GM19452 (cell line): ENCODE measurements around the gene INTS13.
A peak's percentile ranks its signal among the peaks of the same experiment; 100 is the strongest.
"Not testable (repeated sequence)": the region's sequence is repeated elsewhere in the genome, so short reads cannot be mapped to it uniquely, and the experiment has no call there.

ENCODE experiments used
- ATAC-seq: cut with Tn5 transposase; IDR thresholded peaks from one replicate; pipeline ENCODE4 v1.9.1; 2021; ENCODE audit not compliant: unreplicated experiment

The INTS13 gene

DNA sequence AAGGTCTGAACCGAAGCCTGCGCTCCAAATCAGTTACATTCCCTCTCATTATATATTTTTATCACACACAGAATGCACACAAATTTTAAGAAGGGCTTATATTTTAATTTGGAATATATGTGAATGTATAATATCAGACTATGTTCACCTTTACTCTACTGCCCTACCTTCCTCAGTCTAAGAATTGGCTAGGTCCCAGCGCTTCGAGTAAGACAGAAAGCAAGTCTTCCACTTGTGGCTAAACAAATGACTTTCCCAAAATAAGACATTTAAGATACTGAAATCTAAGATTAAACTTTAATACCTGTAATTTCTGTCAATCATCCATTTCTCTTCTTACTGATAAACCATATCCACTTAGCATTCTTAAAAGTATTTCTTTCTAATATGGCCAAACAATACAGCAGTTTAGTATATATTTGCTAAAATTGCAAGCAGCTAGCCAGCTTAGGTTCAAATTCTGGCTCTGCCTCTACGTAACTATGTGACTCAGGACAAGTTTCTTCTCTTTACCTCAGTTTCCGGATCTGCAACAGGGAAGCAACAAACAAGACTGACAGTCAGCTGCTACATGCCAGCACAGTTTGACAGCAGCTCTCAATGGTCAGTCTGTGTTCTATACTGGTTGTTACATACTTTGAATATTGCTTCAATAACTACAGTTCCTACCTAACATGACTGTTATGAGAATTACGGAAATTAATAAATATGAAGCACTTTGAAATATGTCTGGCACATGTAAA is 2.0 kb downstream of the INTS13 start:
- no peak for ATAC-seq

DNA sequence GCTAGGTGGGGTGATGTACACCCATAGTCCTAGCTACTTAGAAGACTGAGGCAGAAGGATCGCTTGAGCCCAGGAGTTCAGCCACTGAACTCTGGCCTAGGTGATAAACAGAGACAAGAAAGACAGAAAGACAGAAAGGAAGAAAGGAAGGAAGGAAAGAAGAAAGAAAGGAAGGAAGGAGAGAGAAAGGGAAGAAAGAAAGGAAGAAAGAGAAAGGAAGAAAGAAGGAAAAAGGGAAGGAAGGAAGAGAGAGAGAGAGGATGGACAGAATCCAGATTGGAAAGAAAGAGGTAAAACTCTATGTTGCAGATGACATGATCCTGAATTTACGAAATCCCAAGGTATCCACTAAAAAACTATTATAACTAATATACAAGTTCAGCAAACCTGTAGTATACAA is 8.2 kb downstream of the INTS13 start:
- ATAC-seq, result no peak

- ATAC-seq, result no peak
Measured at GRCh38 chr12:26928661-26929060, 9.1 kb downstream of the INTS13 start.

DNA sequence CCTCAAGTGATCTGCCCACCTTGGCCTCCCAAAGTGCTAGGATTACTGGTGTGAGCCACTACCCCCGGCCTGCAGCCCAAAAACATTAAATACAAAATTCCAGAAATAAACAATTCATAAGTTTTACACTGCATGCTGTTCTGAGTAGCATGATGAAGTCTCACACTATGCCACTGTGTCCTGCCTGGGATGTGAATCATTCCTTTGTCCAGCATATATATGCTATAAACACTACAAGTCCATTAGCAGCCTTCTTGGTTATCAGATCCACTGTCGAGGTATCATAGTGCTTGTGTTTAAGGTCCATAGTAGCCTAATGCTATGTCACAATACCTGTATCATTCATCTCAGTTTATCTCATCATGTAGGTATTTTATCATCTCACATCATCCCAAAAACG is 15.9 kb downstream of the INTS13 start:
- no peak for ATAC-seq

DNA sequence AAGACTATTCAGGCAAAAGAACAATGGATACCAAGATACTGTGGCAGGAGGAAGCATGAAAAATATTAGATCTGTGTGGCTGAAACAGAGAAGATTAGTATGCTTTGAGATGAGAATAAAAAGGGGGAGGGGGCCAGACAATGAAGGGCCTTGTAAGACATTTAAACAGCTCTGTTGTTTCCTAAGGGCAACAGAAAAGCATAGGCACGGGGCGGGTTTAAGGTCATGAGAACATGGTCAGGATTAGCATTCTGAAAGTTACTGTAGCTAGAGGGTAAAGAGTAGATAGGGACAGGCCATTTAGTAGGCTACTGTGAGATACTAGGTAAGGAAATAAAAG is 18.6 kb downstream of the INTS13 start:
- no peak for ATAC-seq

GRCh38 chr12:26918321-26919215 is 19.2 kb downstream of the INTS13 start:
- no peak for ATAC-seq

GRCh38 chr12:26906704-26907103 is 31.1 kb downstream of the INTS13 start:
- ATAC-seq, result no peak

DNA sequence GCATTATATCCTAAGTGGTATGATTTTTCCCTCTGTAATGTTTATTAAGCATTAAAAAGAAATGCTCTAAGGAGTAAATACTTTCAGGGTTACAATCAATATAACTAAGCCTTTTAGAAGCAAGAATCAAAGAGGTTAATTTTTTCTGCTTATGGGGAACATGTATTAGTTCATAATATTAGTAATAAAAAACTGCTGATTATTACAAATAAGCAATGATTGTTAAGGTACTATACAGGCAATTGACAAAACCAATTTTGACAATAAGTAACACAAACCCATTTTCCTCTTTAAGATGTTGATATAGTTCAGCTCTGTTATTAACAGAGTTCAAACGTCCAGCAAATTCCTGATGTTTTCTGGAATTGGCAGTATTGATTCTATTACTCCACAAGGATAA is 31.8 kb downstream of the INTS13 start:
- no peak for ATAC-seq

DNA sequence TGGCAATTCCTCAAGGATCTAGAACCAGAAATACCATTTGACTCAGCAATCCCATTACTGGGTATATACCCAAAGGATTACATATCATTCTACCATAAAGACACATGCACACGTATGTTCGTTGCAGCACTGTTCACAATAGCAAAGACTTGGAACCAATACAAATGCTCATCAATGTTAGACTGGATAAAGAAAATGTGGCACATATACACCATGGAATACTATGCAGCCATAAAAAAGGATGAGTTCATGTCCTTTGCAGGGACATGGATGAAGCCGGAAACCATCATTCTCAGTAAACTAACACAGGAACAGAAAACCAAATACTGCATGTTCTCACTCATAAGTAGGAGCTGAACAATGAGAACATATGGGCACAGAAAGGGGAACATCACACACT is 34.4 kb downstream of the INTS13 start:
- not testable (repeated sequence) for ATAC-seq

- no peak for ATAC-seq
Measured at GRCh38 chr12:26896913-26897312, 40.9 kb downstream of the INTS13 start.

GRCh38 chr12:26895672-26896071 is 42.1 kb downstream of the INTS13 start:
- ATAC-seq, result no peak

DNA sequence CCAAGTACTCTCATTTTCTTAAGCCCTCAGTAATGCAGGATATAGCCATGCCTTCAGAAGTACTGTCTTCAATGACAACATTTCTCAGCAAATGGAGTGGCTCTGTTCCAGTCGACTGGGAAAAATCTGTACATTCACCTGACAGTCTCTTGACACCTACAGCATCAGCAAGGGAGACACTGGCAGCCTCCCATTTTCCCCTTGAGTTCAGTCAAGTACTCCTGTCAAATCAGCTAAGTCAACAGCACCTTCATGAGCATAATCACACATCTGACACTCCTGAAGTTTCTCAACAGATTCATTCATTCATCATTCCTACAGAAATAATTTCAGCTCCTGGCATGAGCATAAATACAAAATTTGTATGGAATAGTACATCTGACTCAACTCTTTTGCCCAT is 46.1 kb downstream of the INTS13 start:
- ATAC-seq, result no peak

GRCh38 chr12:26890784-26891183 is 47.0 kb downstream of the INTS13 start:
- ATAC-seq, result no peak

DNA sequence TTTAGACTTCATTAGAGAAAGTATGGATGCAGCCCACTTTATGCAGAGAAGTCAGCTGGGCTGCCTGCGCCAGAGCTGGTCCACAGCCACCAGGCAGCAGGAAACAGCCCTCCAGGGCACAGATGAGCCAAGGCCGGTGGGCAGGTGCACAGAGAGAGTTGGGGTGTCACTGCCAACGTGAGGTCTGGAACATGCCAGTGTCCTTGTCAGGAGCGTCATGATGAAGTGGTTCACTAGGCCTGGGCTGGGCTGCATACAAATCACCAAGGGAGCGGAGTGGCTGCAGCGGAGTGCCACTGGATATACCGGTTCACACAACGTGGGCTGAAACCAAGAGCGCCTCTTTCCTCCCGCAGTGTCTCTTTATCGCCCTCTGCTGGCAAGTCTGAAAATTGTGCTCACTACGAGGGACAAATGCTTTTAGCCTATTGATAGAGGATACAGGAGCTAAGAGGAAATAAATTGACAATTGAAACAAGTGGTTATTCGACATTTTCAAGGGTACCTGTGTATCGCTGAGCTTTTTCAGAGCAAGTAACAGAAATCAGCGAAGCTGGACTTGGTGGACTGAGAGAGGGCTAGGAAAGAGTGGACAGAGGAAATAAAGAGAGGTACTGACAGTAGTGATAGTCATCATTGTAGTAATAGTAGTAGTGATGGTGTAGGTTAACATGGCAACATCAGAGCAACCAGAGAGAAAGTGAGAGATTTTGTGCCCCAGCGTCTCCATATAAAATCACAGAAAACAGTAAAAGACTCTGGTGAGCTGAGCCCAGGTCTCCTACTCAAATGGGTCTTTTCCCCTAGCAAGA is 52.8 kb downstream of the INTS13 start:
- ATAC-seq, result peak; percentile 87

DNA sequence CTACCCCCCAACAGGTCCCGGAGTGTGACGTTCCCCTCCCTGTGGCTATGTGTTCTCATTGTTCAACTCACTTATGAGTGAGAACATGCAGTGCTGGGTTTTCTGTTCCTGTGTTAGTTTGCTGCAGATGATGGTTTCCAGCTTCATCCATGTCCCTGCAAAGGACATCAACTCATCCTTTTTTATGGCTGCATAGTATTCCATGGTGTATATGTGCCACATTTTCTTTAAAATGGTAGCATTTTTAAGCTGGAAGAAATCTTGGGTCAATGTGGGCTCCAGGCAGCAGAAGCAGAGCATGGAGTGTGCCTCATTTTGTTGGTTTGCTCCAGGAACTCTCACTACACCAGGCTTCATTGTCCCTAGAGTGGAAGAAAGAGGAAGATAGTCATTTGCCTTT is 57.2 kb downstream of the INTS13 start:
- ATAC-seq, result no peak

GRCh38 chr12:26878661-26879119 is 59.1 kb downstream of the INTS13 start:
- ATAC-seq, result no peak

GRCh38 chr12:26874501-26875296 is 63.1 kb downstream of the INTS13 start:
- peak; percentile 67 for ATAC-seq

GRCh38 chr12:26872625-26873024 is 65.2 kb downstream of the INTS13 start:
- ATAC-seq, result no peak

- no peak for ATAC-seq
Measured at GRCh38 chr12:26871985-26872384, 65.8 kb downstream of the INTS13 start.
